Stimulated activated CD4-positive, alpha-beta T cell treated with anti-CD3 and anti-CD28 coated beads, TNF-alpha, amount 100 ng/mL, for 48 hours (primary cell): ENCODE data around the gene TMEM176A.

Experiments used
- DNase-seq, 3 donors: peaks; one replicate each; pipeline ENCODE4 v3.0.0-alpha.2; 2020; ENCODE audit warnings: low read depth in 3 of 3

Gene TMEM176A

DNA sequence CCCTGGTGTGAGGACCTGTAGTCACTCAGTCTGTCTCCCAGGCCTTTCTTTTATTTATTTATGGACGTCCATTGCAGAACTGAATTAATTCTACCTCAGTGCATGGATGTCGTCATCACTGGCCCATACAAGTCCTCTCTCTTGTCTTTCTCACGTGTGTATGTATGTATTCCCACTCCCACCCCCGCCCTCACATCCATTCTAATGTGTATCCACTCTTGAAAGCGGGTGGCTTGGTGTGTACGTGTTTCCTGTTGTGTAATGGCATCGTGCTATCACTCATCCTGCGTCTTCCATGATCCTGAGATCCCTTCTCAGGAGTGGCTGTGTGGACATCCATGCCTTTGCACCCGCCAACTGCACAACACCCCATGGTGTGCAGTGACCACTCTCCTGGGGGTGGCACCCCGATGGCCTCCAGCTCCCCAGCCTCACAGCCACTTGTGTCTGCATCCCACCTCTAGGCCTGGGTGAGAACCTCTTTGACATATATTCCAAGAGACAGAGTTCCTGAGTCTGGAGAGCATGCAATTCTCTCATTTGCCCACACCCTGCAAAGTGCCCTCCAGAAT lies 48.7 kb downstream of the TMEM176A start:
- no peak for DNase-seq

DNA sequence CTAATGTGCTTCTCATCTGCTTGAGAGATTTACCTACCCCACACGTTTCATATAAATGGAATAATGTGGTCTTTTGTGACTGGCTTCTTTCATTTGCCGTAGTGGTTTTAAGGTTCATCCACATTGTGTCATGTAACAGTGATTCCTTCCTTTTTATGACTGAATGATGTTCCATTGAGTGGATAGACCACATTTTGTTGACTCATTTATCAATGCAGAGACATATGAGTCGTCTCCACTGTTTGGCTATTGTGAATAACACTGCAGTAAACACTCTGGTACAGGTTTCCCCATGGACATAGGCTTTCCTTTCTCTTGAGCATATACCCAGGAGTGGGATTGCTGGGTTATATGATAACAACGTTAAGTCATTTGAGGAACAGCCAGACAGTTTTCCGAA lies 49.7 kb downstream of the TMEM176A start:
- DNase-seq: no peak

DNA sequence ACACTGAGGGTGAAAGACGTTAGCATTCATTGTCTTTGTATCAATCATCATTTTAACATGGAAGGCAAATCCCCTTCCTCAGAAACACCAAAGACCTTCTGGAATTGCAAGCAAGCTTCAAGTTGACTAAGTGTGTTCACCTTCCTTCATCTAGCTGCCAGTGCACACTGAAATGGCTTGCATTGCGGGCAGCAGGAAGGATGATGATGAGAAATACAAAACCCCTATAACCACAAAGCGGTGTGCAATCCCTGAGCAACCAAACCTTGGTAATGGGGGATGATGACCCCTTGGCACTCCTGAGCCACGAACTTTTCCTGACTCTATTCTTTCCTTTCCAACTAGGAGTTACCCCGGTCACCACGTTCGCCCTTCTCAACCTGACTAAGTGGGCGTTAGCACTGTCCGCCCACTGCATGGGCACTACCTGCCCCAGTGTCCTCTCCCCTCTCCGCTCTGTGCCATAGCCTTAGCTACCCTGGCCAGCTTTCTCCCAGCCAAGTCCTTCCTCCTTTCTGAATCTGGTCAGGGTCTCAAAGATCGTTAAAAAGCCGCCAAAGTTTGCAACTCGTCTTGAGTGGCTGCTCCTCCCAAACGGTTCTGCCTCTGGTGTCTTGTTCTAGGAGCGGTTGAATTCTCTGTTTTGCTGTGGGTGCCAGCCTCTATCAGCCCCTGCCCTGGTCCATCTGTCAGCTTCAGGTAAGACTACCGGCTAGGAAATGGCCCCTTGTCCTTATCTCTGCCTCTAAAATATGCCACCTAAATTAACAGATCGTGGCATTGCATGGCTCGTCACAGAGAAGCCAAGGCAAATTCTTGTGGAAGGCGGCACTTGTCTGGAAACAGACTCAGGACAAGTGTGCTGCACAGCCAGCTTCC lies 51.2 kb downstream of the TMEM176A start:
- DNase-seq: no peak

DNA sequence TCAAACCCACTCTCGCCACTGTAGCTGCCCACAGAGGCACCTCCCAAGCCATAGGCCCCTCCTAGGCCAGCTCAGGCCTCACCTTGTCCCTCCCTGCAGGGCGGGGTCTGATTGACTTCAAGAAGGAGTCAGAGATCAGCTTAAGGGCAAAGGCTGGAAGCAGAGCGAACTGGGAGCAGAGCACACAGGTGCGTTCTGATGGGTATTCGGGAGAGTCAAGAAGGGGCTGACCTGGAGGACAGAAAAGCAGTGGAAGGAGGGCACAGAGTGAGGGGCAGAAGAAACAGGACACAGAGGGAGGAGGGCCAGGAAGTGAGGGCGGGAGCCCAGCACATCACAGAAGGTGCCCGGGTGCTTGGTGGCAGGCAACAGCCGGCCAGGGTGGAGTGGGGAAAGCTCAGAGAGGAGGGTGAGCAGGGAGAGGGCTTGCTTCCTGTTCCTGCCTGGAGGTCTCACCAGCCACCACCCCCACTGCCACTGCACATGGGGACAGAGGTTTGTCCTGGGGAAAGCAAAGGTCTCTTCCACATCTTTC lies 51.9 kb downstream of the TMEM176A start, which contains the start of gene AOC1:
Gene AOC1, plus strand, starts transcription at position 147 of the 535 bp plus-strand sequence. CDS start 3,954 bp downstream, outside the sequence.
- DNase-seq: no peak

DNA sequence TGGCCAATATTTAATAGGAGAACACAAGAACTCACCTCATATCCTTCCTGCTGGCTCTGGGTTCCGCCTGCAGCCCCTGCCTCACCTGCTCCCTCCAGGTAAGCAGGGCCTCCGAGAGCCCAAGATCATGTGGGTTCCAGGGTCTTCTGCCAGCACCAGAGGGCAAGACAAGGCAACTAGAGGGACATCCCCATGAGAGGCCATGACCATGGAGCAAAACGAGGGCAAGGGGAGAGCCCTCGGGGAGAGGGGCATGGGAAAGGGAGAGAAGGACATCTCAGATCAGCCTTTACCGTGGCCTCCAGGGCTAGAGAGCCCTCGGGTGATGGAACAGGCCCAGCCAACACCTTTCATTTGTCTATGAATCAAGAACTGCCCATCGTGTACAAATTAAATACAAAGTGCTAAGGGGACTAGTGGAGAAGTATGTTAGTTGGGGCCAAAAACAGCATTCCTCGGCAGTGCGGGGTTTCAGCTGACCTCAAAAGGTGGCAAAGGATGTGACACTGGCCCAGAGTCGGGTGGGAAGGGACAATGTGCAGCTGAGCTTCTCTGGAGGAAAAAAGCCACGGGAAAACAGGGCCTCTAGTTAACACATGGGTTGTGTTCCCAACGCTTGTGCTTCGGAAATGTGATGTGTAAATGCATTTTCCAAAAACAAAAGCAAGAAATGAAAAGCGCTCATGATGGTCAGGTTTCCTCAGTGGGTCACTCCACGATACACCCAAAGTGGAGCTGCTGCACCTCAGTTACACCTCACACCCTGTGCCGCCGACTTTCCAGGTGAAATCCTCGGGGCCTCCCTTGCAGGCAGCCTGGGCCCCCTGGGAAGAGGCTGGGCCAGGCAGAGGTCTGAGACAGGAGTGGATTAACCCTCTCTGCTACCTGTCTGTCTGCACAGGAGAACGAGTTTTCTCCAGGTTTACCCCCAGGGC lies 53.8 kb downstream of the TMEM176A start:
- DNase-seq: no peak
